Measurements from ENCODE around the gene CLTB.
A peak's percentile ranks its signal among the peaks of the same experiment; 100 is the strongest.

CLTB gene

GRCh38 chr5:176365351-176366231 is 50.7 kb downstream of the CLTB start, which contains the start of gene ARL10:
ARL10 (plus strand) TSS chr5:176365487; CDS start chr5:176365564, 77 bp downstream.
- no peak for DNase-seq (ENCODE audit: low read depth, low spot score)
- Histone ChIP-seq H3K9me3 (ENCODE audit: control insufficient read depth, insufficient read depth, low read length) (no peaks in the 10 kb centered on the region), H3K4me3 (ENCODE audit: low read length) (peak within 1 kb of the TSS; percentile 93), H3K27me3 (ENCODE audit: control insufficient read depth, insufficient read depth, low read length) (peaks cover 13% of the 10 kb centered on the region), H3K36me3 (ENCODE audit: control insufficient read depth, insufficient read depth, low read length) (peaks cover 2% of the 10 kb centered on the region; the same call in 1 of the 2 replicates), H3K4me1 (ENCODE audit: control insufficient read depth, insufficient read depth, low read length) (0 out of 2 replicates have a peak, but pooled peaks cover 3% of the 10 kb centered on the region), H3K27ac (ENCODE audit: low read length) (no peak within 1 kb of the TSS)
- no CpG with 5 or more reads among the region's 108 CpGs for WGBS (ENCODE audit: insufficient coverage, insufficient read length)

DNA sequence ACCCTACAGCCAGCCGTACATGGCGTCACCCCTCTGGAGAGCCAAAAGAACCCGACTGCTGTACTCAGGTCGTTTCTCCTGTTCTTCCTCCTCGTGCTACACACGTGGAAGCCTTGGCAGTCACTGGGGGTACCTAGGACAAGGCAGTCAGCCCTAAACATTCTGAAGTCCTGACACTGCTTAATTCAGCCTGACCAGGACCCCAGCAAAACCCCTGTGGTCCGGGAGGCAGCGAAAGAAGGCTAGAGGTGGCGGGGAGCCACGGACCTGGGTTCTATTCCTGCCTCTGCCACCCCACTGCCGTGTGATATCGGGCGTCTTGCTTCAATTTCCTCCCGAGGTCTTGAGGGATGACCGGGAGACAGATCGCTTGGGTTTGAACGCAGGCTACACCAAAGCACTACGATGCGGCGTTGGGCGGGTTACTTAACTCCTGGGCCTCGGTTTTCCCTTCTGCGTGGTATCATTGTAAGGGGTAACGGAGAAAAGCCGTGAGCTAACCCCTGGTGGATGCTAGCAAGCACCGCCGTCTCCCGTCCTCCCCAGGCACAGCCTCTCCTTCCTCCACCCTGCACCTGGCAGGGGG is 51.5 kb downstream of the CLTB start:
- Histone ChIP-seq H3K36me3 (ENCODE audit: control insufficient read depth, insufficient read depth, low read length) (peaks cover 2% of the 10 kb centered on the region; the same call in 1 of the 2 replicates), H3K4me3 (ENCODE audit: low read length) (peak overlapping the region; percentile 93; the same call in 1 of the 2 replicates), H3K27ac (ENCODE audit: low read length) (no peak overlapping the region), H3K9me3 (ENCODE audit: control insufficient read depth, insufficient read depth, low read length) (no peaks in the 10 kb centered on the region), H3K27me3 (ENCODE audit: control insufficient read depth, insufficient read depth, low read length) (peaks cover 13% of the 10 kb centered on the region), H3K4me1 (ENCODE audit: control insufficient read depth, insufficient read depth, low read length) (0 out of 2 replicates have a peak, but pooled peaks cover 3% of the 10 kb centered on the region)
- DNase-seq (ENCODE audit: low read depth, low spot score) = no peak
- no CpG with 5 or more reads among the region's 28 CpGs for WGBS (ENCODE audit: insufficient coverage, insufficient read length)

GRCh38 chr5:176362233-176362490 is 54.2 kb downstream of the CLTB start:
- whole genome bisulfite sequencing (ENCODE audit: insufficient coverage, insufficient read length) = no CpG with 5 or more reads among the region's 8 CpGs
- DNase-seq (ENCODE audit: low read depth, low spot score) = no peak
- peaks cover 13% of the 10 kb centered on the region for H3K27me3 ChIP-seq (ENCODE audit: control insufficient read depth, insufficient read depth, low read length)
- H3K4me3 ChIP-seq (ENCODE audit: low read length) = peak overlapping the region; percentile 73; the same call in 1 of the 2 replicates
- H3K36me3 ChIP-seq (ENCODE audit: control insufficient read depth, insufficient read depth, low read length) = no peaks in the 10 kb centered on the region; the same call in 1 of the 2 replicates
- 0 out of 2 replicates have a peak, but pooled peaks cover 3% of the 10 kb centered on the region for H3K4me1 ChIP-seq (ENCODE audit: control insufficient read depth, insufficient read depth, low read length)
- no peaks in the 10 kb centered on the region for H3K9me3 ChIP-seq (ENCODE audit: control insufficient read depth, insufficient read depth, low read length)
- H3K27ac ChIP-seq (ENCODE audit: low read length) = no peak overlapping the region

GRCh38 chr5:176361437-176362232 is 54.7 kb downstream of the CLTB start, which contains the start of gene KIAA1191:
KIAA1191 (minus strand) TSS chr5:176361764; CDS start chr5:176359508, 2,256 bp downstream.
- peak within 1 kb of the TSS; percentile 73 for H3K4me3 ChIP-seq (ENCODE audit: low read length)
- H3K4me1 ChIP-seq (ENCODE audit: control insufficient read depth, insufficient read depth, low read length) = 0 out of 2 replicates have a peak, but pooled peaks cover 3% of the 10 kb centered on the region
- H3K27ac ChIP-seq (ENCODE audit: low read length) = no peak within 1 kb of the TSS
- H3K36me3 ChIP-seq (ENCODE audit: control insufficient read depth, insufficient read depth, low read length) = no peaks in the 10 kb centered on the region; the same call in 1 of the 2 replicates
- WGBS (ENCODE audit: insufficient coverage, insufficient read length) = no CpG with 5 or more reads among the region's 56 CpGs
- no peaks in the 10 kb centered on the region for H3K9me3 ChIP-seq (ENCODE audit: control insufficient read depth, insufficient read depth, low read length)
- no peak for DNase-seq (ENCODE audit: low read depth, low spot score)
- peaks cover 12% of the 10 kb centered on the region for H3K27me3 ChIP-seq (ENCODE audit: control insufficient read depth, insufficient read depth, low read length)

- Histone ChIP-seq H3K27me3 (ENCODE audit: control insufficient read depth, insufficient read depth, low read length) (peaks cover 8% of the 10 kb centered on the region), H3K9me3 (ENCODE audit: control insufficient read depth, insufficient read depth, low read length) (no peaks in the 10 kb centered on the region), H3K36me3 (ENCODE audit: control insufficient read depth, insufficient read depth, low read length) (peaks cover 2% of the 10 kb centered on the region; the same call in 1 of the 2 replicates), H3K27ac (ENCODE audit: low read length) (no peak overlapping the region), H3K4me1 (ENCODE audit: control insufficient read depth, insufficient read depth, low read length) (no peaks in the 10 kb centered on the region), H3K4me3 (ENCODE audit: low read length) (peak overlapping the region; percentile 73)
- DNase-seq (ENCODE audit: low read depth, low spot score) = no peak
- WGBS (ENCODE audit: insufficient coverage, insufficient read length) = no CpG with 5 or more reads among the region's 27 CpGs
These were observed 55.4 kb downstream of the CLTB start for GRCh38 chr5:176360894-176361436.

GRCh38 chr5:176359658-176360057 is 56.7 kb downstream of the CLTB start:
- no peak overlapping the region for H3K4me3 ChIP-seq (ENCODE audit: low read length)
- H3K4me1 ChIP-seq (ENCODE audit: control insufficient read depth, insufficient read depth, low read length) = no peaks in the 10 kb centered on the region
- H3K9me3 ChIP-seq (ENCODE audit: control insufficient read depth, insufficient read depth, low read length) = no peaks in the 10 kb centered on the region
- no peak overlapping the region for H3K27ac ChIP-seq (ENCODE audit: low read length)
- no CpG with 5 or more reads among the region's 4 CpGs for WGBS (ENCODE audit: insufficient coverage, insufficient read length)
- H3K27me3 ChIP-seq (ENCODE audit: control insufficient read depth, insufficient read depth, low read length) = peaks cover 3% of the 10 kb centered on the region; the same call in 1 of the 2 replicates
- peaks cover 6% of the 10 kb centered on the region for H3K36me3 ChIP-seq (ENCODE audit: control insufficient read depth, insufficient read depth, low read length)
- DNase-seq (ENCODE audit: low read depth, low spot score) = no peak

DNA sequence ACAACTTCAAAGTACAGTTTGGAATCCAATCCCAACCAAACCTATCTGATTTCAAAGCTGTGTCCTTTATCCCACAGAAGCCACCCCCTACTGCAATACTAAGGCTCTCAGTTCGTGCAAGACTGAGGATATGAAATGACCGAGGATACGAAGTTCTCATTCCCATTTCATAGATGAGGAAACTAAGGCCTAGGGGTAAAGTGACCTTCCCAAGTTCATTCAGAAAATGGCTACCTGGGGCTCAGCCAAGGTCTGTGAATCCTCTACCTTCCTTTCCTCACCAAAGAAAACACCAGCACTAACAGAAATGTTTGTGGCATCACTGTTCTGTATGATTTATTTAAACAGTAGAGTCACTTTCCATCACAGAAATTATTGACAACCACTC is 60.2 kb downstream of the CLTB start:
- Histone ChIP-seq H3K27me3 (ENCODE audit: control insufficient read depth, insufficient read depth, low read length) (no peaks in the 10 kb centered on the region), H3K9me3 (ENCODE audit: control insufficient read depth, insufficient read depth, low read length) (no peaks in the 10 kb centered on the region), H3K27ac (ENCODE audit: low read length) (no peak overlapping the region), H3K4me3 (ENCODE audit: low read length) (no peak overlapping the region), H3K4me1 (ENCODE audit: control insufficient read depth, insufficient read depth, low read length) (no peaks in the 10 kb centered on the region), H3K36me3 (ENCODE audit: control insufficient read depth, insufficient read depth, low read length) (peaks cover 15% of the 10 kb centered on the region)
- no peak for DNase-seq (ENCODE audit: low read depth, low spot score)
- no CpG with 5 or more reads among the region's 3 CpGs for WGBS (ENCODE audit: insufficient coverage, insufficient read length)

DNA sequence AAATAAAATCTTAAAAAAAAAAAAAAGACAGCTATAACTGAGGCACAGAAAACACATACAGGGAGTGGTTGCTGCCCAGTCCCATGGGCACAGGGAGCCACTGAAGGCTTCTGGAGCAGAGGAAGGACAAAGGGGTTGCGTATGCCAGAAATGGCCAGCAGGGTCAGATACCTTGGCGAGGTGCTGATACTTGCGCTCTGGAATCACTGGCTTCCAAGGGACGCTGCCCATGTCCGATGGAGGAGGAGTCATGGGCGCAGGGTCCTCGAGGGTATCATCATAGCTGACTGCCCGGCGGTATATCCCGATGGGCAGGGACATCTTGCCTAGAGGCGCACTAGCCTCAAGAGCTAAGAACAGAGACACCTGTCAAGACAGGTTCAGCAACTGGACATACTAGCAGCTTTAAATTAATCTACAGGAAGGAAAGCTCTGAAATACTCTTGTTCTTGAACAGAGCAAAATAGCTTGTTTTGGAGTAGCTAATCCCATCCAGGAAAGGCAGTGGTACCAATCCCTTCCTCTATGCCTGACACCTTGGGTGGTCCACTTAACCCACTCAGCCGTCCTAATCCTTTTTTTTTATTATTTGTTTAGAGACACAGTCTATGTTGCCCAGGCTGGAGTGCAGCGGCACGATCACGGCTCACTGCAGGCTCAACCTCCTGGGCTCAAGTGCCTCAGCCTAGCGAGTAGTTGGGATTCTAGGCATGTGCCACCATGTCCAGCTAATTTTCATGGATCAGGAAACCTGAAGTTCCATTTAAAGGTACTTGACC is 60.8 kb downstream of the CLTB start:
- no peak for DNase-seq (ENCODE audit: low read depth, low spot score)
- H3K4me3 ChIP-seq (ENCODE audit: low read length) = no peak overlapping the region
- no CpG with 5 or more reads among the region's 16 CpGs for WGBS (ENCODE audit: insufficient coverage, insufficient read length)
- peaks cover 15% of the 10 kb centered on the region for H3K36me3 ChIP-seq (ENCODE audit: control insufficient read depth, insufficient read depth, low read length)
- H3K27me3 ChIP-seq (ENCODE audit: control insufficient read depth, insufficient read depth, low read length) = no peaks in the 10 kb centered on the region
- no peaks in the 10 kb centered on the region for H3K4me1 ChIP-seq (ENCODE audit: control insufficient read depth, insufficient read depth, low read length)
- H3K9me3 ChIP-seq (ENCODE audit: control insufficient read depth, insufficient read depth, low read length) = no peaks in the 10 kb centered on the region
- H3K27ac ChIP-seq (ENCODE audit: low read length) = no peak overlapping the region

GRCh38 chr5:176353533-176353932 is 62.8 kb downstream of the CLTB start:
- Histone ChIP-seq H3K27ac (ENCODE audit: low read length) (no peak overlapping the region), H3K27me3 (ENCODE audit: control insufficient read depth, insufficient read depth, low read length) (no peaks in the 10 kb centered on the region), H3K4me3 (ENCODE audit: low read length) (no peak overlapping the region), H3K4me1 (ENCODE audit: control insufficient read depth, insufficient read depth, low read length) (no peaks in the 10 kb centered on the region), H3K36me3 (ENCODE audit: control insufficient read depth, insufficient read depth, low read length) (peaks cover 22% of the 10 kb centered on the region), H3K9me3 (ENCODE audit: control insufficient read depth, insufficient read depth, low read length) (no peaks in the 10 kb centered on the region)
- no CpG with 5 or more reads among the region's 4 CpGs for WGBS (ENCODE audit: insufficient coverage, insufficient read length)
- DNase-seq (ENCODE audit: low read depth, low spot score) = no peak

All from iPS DF 6.9 (cell line).